ENCODE measurements around the gene ANO1.
A peak's percentile ranks its signal among the peaks of the same experiment; 100 is the strongest.

Gene ANO1

GRCh38 chr11:70170596-70171210 lies 92.6 kb downstream of the ANO1 start:
- DNase-seq, result no peak

GRCh38 chr11:70173018-70173417 lies 94.9 kb downstream of the ANO1 start:
- no peak for DNase-seq

- DNase-seq, result no peak
Observed at GRCh38 chr11:70174547-70175235, 96.6 kb downstream of the ANO1 start.

GRCh38 chr11:70175236-70175698 lies 97.2 kb downstream of the ANO1 start:
- DNase-seq, result no peak

DNA sequence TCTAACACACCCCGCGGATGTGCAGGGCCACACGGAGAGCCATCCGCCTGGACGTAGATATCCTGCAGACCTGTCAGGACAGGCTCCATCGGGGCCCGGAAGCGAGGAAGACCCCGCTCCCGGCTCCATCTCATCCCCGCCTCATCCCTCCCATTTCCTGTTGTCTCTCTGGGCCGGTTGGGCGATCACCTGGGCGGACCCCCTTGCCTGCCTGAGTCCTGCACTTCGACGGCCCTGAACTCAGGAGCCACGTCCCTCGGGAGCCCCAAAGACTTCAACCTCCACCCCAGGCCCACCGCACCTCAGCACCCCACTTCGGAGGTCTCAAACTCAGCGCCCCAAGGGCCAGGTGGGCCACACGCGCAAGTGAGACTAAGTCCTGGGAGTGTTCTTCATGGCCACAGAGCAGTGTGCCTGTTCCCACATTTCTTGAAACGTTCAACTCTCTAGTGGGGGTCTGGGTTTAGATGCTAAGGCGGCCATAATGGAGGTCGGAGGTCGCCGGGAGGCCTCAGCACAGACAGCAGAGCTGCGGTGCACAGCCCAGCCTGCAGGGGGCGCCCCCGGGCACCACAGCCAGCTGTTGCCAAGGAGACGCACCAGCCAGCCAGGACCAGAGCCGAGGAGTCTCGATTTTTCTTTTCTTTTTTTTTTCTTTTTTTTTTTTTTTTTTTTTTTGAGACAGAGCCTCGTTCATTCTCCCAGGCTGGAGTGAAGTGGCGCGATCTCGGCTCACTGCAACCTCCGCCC lies 99.0 kb downstream of the ANO1 start:
- DNase-seq, result peak; percentile 62

DNA sequence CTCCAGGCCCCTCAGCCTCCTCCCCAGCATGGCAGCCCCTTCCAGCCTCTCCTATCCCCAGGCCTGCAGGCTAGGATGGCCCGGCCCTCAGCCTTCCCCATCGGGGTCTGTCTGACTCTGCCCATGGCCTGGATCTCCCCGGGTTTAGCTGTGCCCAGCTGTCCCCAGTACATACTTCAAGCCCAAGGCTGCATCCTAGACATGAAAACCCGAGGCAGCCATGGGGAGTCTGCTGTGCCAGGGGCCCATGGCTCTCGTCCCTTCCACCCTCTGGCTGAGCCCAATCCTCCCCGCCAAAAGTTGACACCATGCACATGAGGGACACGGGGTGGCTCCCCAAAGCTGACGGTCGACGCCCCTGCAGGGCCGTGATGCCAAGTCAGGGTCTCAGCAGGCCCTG lies 102.8 kb downstream of the ANO1 start:
- DNase-seq, result no peak

- DNase-seq, result no peak
Observed at GRCh38 chr11:70182266-70182665, 104.1 kb downstream of the ANO1 start.

- DNase-seq, result no peak
Observed at GRCh38 chr11:70183032-70183431, 104.9 kb downstream of the ANO1 start.

DNA sequence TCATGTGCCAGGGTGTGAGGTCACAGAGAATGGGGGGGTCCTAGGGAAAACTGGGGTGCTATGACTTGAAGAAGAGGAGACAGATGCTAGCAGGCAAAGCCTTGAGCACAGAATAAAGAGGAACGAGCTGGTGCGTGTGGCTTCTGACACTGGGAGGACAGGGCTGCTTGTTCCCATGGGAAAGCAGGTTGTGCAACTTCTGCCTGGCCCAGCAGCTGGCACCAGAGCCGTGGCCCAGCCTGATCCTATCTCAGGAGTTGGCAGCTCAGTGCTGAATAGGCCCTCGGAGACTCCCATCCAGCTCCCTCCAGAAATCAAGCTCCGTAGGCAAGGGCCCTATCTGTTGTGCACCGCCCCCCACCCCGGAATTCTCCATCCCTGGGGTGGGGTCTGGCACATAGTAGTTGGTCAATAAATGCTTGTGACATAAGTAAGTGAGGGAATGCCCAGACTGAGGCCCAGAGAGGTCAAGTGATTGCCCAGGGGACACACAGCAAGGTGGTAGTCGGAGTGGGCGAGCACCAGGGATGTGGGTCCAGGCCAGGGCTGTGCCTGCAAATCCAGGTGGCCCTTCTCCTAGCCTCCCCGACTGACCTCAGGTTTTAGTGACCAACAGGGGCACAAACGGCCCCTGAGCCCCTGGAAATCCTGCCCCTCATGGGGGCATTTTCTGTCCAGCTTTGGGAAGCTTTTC lies 105.5 kb downstream of the ANO1 start:
- DNase-seq, result no peak

GRCh38 chr11:70184396-70184795 lies 106.3 kb downstream of the ANO1 start:
- no peak for DNase-seq

DNA sequence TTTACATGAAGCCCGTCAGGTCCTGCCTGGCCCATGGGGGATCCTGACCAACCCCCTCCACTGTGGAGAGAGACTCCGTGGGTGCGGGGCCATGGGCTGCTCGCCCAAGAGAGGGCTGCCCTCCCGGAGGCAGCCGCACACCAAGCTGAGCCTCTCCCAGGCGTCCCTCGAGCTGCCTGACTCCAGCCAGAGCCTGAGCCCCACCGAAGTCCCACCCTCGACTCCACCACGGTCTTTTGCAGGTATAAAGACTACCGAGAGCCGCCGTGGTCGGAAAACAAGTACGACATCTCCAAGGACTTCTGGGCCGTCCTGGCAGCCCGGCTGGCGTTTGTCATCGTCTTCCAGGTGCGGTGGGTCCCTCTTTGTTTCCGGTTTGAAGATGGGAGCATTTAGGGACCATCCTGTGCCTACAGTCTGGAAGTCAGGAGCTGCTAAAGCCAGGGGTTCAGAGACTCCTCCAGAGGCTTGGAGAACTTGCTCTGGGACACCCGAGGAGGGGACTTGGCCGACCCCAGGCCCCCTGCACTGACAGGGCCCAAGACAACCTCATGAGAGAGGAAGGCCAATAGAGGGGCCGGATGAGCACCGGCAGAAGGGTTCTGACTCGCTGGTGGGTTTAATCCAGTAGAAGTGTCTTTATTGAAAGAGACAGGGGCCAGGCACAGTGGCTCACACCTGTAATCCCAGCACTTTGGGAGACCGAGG lies 107.4 kb downstream of the ANO1 start:
- no peak for DNase-seq

DNA sequence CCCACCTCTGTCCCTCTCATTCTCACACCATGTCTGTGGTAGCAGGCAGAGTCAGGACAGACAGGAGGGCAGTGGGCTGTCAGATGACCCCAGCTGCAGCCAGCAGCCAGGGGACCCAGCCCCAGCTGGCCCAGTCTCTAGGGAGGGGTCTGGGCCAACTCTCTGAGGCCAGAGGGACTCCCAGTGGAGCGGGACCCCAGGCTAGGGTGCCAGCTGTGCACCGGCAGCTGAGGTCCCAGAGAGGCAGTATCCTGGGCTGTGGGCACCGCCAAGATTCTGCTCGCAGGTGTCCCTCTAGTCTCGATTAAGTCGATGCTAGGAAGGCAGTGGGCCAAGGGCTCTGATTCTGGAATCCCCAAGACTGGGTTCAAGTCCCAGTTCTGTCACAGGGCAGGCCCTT lies 108.3 kb downstream of the ANO1 start:
- DNase-seq, result no peak

- DNase-seq, result no peak
Observed at GRCh38 chr11:70186936-70187335, 108.8 kb downstream of the ANO1 start.

DNA sequence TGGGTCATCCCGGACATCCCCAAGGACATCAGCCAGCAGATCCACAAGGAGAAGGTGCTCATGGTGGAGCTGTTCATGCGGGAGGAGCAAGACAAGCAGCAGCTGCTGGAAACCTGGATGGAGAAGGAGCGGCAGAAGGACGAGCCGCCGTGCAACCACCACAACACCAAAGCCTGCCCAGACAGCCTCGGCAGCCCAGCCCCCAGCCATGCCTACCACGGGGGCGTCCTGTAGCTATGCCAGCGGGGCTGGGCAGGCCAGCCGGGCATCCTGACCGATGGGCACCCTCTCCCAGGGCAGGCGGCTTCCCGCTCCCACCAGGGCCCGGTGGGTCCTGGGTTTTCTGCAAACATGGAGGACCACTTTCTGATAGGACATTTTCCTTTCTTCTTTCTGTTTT lies 109.7 kb downstream of the ANO1 start:
- DNase-seq, result no peak

GRCh38 chr11:70189622-70190021 lies 111.5 kb downstream of the ANO1 start:
- no peak for DNase-seq

GRCh38 chr11:70191495-70192140 lies 113.5 kb downstream of the ANO1 start:
- peak; percentile 57 for DNase-seq

DNA sequence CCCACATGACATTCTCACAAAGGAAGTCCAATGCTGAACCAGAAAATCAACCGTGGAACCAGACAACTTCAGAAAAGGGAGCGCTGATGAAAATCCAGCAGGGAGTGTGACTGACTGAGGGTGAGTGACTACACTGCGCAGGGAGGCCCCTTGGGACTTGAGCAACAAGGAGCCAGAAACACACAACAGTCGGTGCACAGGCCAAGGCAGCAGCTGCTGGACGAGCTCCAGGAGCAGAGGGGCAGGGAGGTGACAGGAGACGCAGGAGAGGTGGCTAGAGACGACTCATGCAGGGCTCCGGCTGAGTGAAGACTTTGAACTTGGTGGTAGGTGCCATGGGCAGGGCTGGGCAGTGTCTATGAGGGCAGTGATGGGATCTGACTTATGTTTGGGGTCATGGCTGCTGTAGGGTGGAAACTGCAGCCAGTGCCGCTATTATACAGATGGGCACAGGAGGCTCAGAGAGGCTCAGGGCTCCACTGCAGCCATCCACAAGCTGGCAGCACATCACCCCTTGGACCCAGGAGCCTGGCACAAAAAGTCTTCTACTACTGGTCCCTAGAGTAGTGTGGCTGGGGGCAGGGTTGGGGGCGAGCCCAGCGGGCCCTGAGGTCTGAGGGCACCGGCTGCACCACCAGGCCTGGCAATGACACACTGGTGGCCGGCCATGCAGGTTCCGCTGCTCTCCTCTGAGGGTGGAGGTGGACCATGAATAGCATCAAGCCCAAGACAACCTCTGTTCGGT lies 114.7 kb downstream of the ANO1 start:
- DNase-seq, result no peak

DNA sequence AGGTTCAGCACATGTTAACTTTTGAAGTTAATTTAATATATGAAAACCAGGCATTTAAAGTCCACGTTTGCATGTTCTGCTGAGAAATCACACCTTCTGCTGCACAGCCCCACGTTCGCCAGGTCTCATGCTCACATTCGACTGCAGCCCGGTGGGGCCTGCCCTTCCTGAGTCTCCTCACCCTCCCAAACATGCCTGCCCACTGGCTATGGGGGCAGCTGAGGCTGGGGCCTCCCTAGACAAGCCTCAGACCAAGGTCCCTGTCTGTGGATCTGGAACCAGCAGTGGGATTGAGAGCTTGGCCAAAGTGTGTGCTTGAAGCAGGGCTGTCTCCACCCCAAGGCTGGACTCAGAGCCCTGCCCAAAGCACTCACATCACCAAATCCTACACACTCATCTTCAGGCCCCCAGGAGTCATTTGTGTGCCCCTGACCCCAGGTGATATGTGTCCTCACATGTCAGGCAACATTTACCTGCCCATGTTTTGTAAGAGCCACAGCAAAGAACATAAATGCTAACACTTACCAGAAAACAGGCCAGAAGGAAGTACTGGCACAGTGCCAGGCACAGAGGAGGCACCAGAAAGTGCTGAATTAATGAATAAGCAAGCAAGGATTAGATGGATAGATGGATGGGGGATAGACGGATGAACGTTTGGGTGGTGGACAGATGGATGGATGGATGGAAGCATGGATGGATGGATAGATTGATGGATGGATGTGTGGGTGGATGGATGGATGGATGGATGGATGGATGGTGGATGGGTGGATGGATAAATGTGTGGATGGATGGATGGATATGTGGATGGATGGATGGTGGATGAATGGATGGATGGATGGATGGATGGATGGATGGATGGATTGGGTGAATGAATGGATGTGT lies 115.5 kb downstream of the ANO1 start:
- DNase-seq, result no peak

- no peak for DNase-seq
Observed at GRCh38 chr11:70194792-70195791, 117.0 kb downstream of the ANO1 start.

All from activated CD4-positive, alpha-beta T cell treated with anti-CD3 and anti-CD28 coated beads, Interleukin-2, amount 50 U/mL, for 16 hours (primary cell).